Loucy (cell line): ENCODE results near the gene PLAC8.
"Not testable (repeated sequence)": the region's sequence is repeated elsewhere in the genome, so short reads cannot be mapped to it uniquely, and the experiment has no call there.

Source experiments
- H2AFZ ChIP-seq: fragments of 200-600 bp; sonication (generic); 2 replicates; pipeline ENCODE4 v1.6.0; 2016; ENCODE audit warnings: antibody characterized with exemption, mild to moderate bottlenecking, low read length, moderate library complexity
- H3F3A ChIP-seq: fragments of 200-600 bp; 2 replicates; pipeline ENCODE4 v1.6.0; 2016; ENCODE audit warnings: antibody characterized with exemption, low read depth, mild to moderate bottlenecking
- H3K27me3 ChIP-seq: fragments of 200-600 bp; sonication (generic); 2 replicates; pipeline ENCODE4 v1.6.1; 2014; ENCODE audit warnings: low read length, mild to moderate bottlenecking; ENCODE audit not compliant: insufficient read depth, poor library complexity, severe bottlenecking
- H3K36me3 ChIP-seq: fragments of 200-600 bp; sonication (generic); 2 replicates; pipeline ENCODE4 v1.6.1; 2016; ENCODE audit warnings: low read length; ENCODE audit not compliant: insufficient read depth
- H3K4me1 ChIP-seq: fragments of 200-600 bp; sonication (generic); 2 replicates; pipeline ENCODE4 v1.5.1; 2014; ENCODE audit warnings: low read length, mild to moderate bottlenecking; ENCODE audit not compliant: insufficient read depth, poor library complexity, severe bottlenecking
- H3K4me2 ChIP-seq: fragments of 200-600 bp; sonication (generic); 2 replicates; pipeline ENCODE4 v1.6.0; 2014; ENCODE audit warnings: antibody characterized with exemption, low read length, low read depth, mild to moderate bottlenecking; ENCODE audit not compliant: poor library complexity, severe bottlenecking
- H3K4me3 ChIP-seq: fragments of 200-600 bp; sonication (generic); 2 replicates; pipeline ENCODE4 v1.5.1; 2014; ENCODE audit warnings: low read length, mild to moderate bottlenecking, mixed read lengths; ENCODE audit not compliant: poor library complexity, severe bottlenecking
- H3K79me2 ChIP-seq: fragments of 200-600 bp; sonication (generic); 2 replicates; pipeline ENCODE4 v1.6.1; 2014; ENCODE audit warnings: low read length; ENCODE audit not compliant: insufficient read depth
- H3K9ac ChIP-seq: fragments of 200-600 bp; sonication (generic); 2 replicates; pipeline ENCODE4 v1.6.0; 2014; ENCODE audit warnings: mild to moderate bottlenecking, low read depth, low read length, moderate library complexity; ENCODE audit not compliant: poor library complexity, severe bottlenecking
- H3K9me2 ChIP-seq: fragments of 200-600 bp; sonication (generic); replicated peaks from 2 replicates; pipeline ENCODE4 v1.6.1; 2016; ENCODE audit warnings: low read depth, low read length, mixed read lengths
- H3K9me3 ChIP-seq: fragments of 200-600 bp; sonication (generic); 2 replicates; pipeline ENCODE4 v1.6.1; 2014; ENCODE audit warnings: mild to moderate bottlenecking, antibody characterized with exemption, low read length, low read depth; ENCODE audit not compliant: insufficient read depth
- H4K20me1 ChIP-seq: fragments of 200-600 bp; sonication (generic); 2 replicates; pipeline ENCODE4 v1.6.0; 2014; ENCODE audit warnings: antibody characterized with exemption, low read length, mild to moderate bottlenecking; ENCODE audit not compliant: insufficient read depth, poor library complexity, severe bottlenecking
- CTCF ChIP-seq: fragments of 200-600 bp; sonication (generic); conservative IDR thresholded peaks from 2 replicates; pipeline ENCODE4 v1.5.1; 2014; ENCODE audit warnings: mild to moderate bottlenecking, antibody characterized with exemption, low read length
- EZH2phosphoT487 ChIP-seq: fragments of 200-600 bp; IDR thresholded peaks from 2 replicates; pipeline ENCODE4 v1.6.1; 2018; ENCODE audit warnings: antibody characterized with exemption, mild to moderate bottlenecking, moderate library complexity, borderline replicate concordance

PLAC8 gene

DNA sequence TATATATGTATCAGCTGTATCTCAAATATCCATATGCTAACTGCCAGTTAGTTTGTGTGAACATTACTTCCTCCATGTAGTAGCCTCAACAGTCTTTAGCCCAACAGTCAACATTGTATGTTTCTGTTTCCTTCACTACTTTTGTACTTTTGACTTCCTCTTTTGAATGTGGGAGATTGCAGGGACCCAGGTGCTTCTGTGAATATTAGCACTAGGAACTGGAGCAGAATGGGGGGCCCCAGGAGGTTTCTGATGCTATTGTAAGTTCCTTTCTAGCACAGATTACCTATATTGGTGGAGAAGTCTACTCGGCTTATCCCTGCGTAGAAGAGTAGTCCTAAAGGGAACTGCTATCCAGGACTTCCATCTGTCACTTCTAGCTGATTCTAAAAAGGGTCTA, 2.3 kb downstream of the PLAC8 start:
- Histone ChIP-seq H3K4me1 (peaks cover 58% of the 10 kb centered on the region), H3K79me2 (peaks cover 55% of the 10 kb centered on the region), H3K9me2 (no peaks in the 10 kb centered on the region), H2AFZ (peak overlapping the region; percentile 28; the same call in 1 of the 2 replicates), H3K27me3 (no peaks in the 10 kb centered on the region), H3K9ac (peak overlapping the region; percentile 95), H3K4me2 (peak overlapping the region; percentile 88), H3K4me3 (peak overlapping the region; percentile 89), H3K9me3 (no peaks in the 10 kb centered on the region), H3F3A (peaks cover 8% of the 10 kb centered on the region; the same call in 1 of the 2 replicates), H3K36me3 (no peaks in the 10 kb centered on the region), H4K20me1 (no peaks in the 10 kb centered on the region)
- TF ChIP-seq EZH2phosphoT487 (no peak), CTCF (no peak)

GRCh38 chr4:83111751-83112141, 2.8 kb downstream of the PLAC8 start:
- H3K27me3 ChIP-seq, H3K9me3 ChIP-seq, H3F3A ChIP-seq, H3K36me3 ChIP-seq, H2AFZ ChIP-seq, H4K20me1 ChIP-seq, H3K9me2 ChIP-seq: not testable (repeated sequence)
- H3K4me3 ChIP-seq: peak overlapping the region; percentile 97
- peaks cover 56% of the 10 kb centered on the region for H3K79me2 ChIP-seq
- H3K4me2 ChIP-seq: peak overlapping the region; percentile 79
- peak overlapping the region; percentile 96 for H3K9ac ChIP-seq
- H3K4me1 ChIP-seq: peaks cover 58% of the 10 kb centered on the region

DNA sequence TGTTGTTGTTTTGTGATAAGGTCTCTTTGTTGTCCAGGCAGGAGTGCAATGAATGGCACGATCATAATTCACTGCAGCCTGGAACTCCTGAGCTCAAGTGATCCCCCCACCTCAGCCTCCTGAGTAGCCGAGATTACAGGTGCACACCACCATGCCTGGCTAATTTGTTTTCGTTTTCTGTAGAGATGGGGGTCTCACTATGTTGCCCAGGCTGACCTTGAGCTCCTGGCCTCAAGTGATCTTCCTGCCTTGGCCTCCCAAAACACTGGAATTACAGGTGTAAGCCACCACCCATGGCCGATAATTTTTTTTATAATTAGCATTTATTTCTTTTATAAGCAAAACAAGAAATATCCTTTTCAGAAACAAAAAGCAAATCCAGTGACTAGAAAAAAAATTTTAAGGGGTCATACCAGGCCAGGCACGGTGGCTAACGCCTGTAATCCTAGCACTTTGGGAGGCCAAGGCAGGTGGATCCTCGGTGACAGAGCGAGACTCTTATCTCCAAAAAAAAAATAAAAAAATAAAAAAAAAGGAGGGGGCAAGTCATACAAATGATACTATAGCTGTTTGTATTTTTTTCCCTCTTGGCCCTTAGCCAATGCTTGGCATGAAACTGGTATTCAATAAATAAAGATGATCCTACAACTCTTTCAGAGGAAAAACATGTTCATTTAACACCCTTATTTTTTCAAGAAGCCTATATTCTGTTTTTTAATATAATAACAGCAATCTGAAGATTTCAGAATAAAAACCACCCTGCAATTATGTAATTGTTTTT, 3.4 kb downstream of the PLAC8 start:
- Histone ChIP-seq H3K4me3 (peak overlapping the region; percentile 97), H3K36me3 (no peaks in the 10 kb centered on the region), H3K9ac (peak overlapping the region; percentile 96), H3K4me2 (peak overlapping the region; percentile 79), H2AFZ (peak overlapping the region; percentile 80), H3K9me2 (no peaks in the 10 kb centered on the region), H4K20me1 (no peaks in the 10 kb centered on the region), H3K27me3 (no peaks in the 10 kb centered on the region), H3K79me2 (peaks cover 61% of the 10 kb centered on the region), H3F3A (peaks cover 8% of the 10 kb centered on the region; the same call in 1 of the 2 replicates), H3K4me1 (peaks cover 58% of the 10 kb centered on the region), H3K9me3 (no peaks in the 10 kb centered on the region)
- no peak for TF ChIP-seq CTCF
- no peak for TF ChIP-seq EZH2phosphoT487
